Stimulated activated memory B cell treated with anti-CD40 and anti-IgM and Interleukin-4, amounts not matched to agents 10 μg/mL and 1 μg/mL and 100 μg/mL, for 72 hours (primary cell): Measurements from ENCODE around the gene DPP10.

ENCODE experiments used
- ATAC-seq: fragments of 150-1000 bp; cut with Tn5 transposase; 2 replicates; pipeline ENCODE4 v1.10.0; 2021
- H3K27ac Mint-ChIP-seq: one replicate; pipeline ENCODE4 v1.8.0; 2022; ENCODE audit warnings: mild to moderate bottlenecking, mixed read lengths
- H3K27me3 Mint-ChIP-seq: one replicate; pipeline ENCODE4 v1.8.0; 2022; ENCODE audit warnings: mixed read lengths
- H3K36me3 Mint-ChIP-seq: one replicate; pipeline ENCODE4 v1.8.0; 2022; ENCODE audit warnings: mixed read lengths
- H3K4me1 Mint-ChIP-seq: one replicate; pipeline ENCODE4 v1.8.0; 2022; ENCODE audit warnings: mixed read lengths
- H3K4me3 Mint-ChIP-seq: one replicate; pipeline ENCODE4 v1.8.0; 2022; ENCODE audit warnings: mild to moderate bottlenecking, moderate library complexity, mixed read lengths
- H3K9me3 Mint-ChIP-seq: one replicate; pipeline ENCODE4 v1.8.0; 2022; ENCODE audit warnings: mixed read lengths

DPP10 gene

DNA sequence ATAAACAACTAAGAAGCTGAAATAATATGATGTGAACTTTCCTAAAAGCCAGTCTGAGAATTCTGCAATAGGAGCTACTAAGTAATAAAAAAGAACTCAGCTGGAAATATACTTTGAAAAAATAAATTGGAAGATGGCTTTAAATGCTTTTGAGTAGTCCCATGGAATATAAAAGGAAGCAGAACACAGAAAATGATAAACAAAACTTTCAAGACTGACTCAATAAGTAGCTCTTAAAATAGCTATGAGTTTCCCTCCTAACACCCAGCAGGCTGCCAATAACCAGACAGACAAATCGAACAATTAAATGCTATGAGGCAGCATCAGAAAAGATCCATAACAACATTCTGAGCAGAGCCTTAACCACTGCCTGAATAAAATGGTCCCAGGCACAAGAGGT lies 319.9 kb downstream of the DPP10 start:
- Mint-ChIP-seq H3K9me3 (peaks cover 4% of the 10 kb centered on the region), H3K36me3 (no peaks in the 10 kb centered on the region), H3K27ac (no peak overlapping the region), H3K4me1 (no peaks in the 10 kb centered on the region), H3K4me3 (no peak overlapping the region), H3K27me3 (no peaks in the 10 kb centered on the region)
- ATAC-seq: no peak

DNA sequence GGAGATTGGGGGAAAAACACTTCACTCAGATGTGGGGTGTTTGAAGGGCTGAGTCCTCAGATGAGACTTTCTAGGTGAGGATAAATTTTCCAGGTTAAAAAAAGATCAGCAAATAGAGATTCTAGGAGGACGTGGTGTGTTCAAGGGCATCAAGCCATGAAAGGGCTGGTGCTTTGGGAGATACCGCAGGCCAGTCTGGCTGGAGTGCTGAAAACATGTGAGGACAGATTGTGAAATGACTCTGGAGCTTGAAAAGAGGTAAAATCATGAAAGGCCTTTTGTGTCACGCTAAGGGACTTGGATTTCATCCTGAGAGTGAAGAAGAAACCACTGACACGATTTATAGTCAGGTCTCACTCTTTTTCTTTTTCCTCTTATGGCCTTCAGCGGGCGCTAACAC lies 320.5 kb downstream of the DPP10 start:
- Mint-ChIP-seq H3K4me1 (no peaks in the 10 kb centered on the region), H3K36me3 (no peaks in the 10 kb centered on the region), H3K9me3 (peaks cover 5% of the 10 kb centered on the region), H3K27ac (no peak overlapping the region), H3K4me3 (no peak overlapping the region), H3K27me3 (no peaks in the 10 kb centered on the region)
- no peak for ATAC-seq

DNA sequence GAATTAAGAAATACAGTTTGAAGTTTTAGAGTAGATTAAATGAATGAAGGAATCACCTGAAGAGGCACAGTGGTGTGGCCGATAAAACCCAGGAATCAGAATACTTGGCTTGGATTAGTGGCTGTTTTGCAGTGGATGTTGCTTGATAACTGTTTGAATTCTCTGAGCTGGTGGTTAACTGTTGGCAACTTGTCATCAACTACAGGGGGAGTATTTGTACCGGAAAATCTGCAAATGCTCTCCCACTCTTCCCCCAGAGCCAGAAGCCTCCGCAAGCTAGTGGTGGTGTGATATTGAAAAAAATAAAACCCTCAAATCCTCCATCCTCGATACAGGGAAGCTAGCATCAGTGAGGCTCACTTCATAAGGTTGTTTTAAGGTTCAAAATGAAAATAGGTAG lies 326.7 kb downstream of the DPP10 start:
- no peak overlapping the region for H3K4me3 Mint-ChIP-seq
- no peaks in the 10 kb centered on the region for H3K36me3 Mint-ChIP-seq
- ATAC-seq: no peak
- H3K9me3 Mint-ChIP-seq: peaks cover 5% of the 10 kb centered on the region
- H3K4me1 Mint-ChIP-seq: no peaks in the 10 kb centered on the region
- no peak overlapping the region for H3K27ac Mint-ChIP-seq
- no peaks in the 10 kb centered on the region for H3K27me3 Mint-ChIP-seq

DNA sequence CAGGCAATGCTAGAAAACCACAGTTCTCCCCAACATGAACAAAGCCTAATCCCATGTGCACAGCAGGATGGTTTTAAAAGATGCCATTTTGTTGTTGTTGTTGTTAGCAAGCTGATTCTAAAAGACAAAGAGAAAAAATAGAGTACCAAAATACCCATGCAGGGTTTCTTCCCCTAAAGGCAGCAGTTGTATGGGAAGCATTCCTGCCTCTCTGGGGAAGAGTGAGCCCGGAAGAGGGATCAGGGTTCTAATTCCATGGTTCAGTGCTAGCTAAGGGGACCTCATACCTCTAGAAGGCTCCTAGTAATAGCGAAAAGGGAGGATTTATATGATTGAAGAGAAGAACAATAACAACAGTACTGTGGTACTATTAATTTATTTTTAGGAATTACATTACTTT lies 327.6 kb downstream of the DPP10 start:
- Mint-ChIP-seq H3K9me3 (peaks cover 5% of the 10 kb centered on the region), H3K4me3 (no peak overlapping the region), H3K27me3 (no peaks in the 10 kb centered on the region), H3K27ac (no peak overlapping the region), H3K4me1 (no peaks in the 10 kb centered on the region), H3K36me3 (no peaks in the 10 kb centered on the region)
- no peak for ATAC-seq

DNA sequence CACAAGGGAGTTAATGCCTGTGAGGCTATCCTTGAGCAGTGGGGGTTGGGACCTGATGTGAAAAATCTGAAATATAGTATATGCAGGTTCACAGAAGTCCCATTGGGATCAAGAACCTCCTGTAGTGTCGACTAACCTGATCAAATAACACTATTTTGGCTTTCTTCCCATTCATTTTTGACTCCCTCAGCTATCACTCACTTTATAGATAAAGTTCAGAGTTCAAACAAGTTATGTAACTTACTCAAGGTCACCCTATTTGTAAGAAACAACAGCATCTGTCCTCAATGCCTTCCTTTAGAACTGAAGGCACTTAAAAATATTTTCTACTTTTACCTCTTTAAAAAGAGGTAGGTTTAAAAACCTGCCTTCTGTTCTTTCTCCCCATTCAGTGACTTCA lies 341.6 kb downstream of the DPP10 start:
- Mint-ChIP-seq H3K36me3 (no peaks in the 10 kb centered on the region), H3K4me1 (no peaks in the 10 kb centered on the region), H3K27me3 (no peaks in the 10 kb centered on the region), H3K27ac (no peak overlapping the region), H3K4me3 (no peak overlapping the region), H3K9me3 (no peaks in the 10 kb centered on the region)
- no peak for ATAC-seq

DNA sequence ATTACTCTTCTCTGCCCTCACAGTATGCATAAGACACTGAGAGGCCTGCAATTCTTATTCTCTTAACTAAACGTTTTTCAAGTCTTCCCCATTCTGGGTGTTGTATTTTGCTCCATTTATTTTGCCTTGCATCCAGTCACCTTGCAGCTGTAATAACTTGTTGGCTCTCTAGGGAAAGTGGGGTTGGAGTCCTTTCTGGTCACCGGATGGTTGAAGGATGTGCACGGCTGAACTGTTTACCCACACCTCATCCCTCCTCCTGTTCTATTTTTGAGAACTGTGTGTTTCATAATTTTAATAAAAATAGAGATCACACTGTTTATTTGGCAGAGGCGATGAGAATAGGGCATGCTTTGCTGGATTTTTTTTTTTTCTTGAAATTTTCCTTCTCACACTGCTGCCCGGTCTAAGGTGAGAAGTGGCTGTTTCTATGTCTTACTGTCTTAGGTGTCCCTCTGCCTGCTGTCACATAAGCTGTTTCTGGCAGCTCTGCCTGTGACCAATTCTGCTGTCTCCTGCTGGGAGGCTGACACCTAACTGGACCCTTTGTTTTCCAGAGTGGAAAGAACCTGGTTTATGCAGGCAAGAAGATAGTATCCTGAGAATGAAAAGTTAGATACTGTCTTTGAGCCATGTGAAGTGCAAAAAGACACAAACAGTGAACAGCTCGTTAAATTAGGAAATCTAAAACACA lies 342.6 kb downstream of the DPP10 start:
- H3K4me3 Mint-ChIP-seq: no peak overlapping the region
- ATAC-seq: no peak

DNA sequence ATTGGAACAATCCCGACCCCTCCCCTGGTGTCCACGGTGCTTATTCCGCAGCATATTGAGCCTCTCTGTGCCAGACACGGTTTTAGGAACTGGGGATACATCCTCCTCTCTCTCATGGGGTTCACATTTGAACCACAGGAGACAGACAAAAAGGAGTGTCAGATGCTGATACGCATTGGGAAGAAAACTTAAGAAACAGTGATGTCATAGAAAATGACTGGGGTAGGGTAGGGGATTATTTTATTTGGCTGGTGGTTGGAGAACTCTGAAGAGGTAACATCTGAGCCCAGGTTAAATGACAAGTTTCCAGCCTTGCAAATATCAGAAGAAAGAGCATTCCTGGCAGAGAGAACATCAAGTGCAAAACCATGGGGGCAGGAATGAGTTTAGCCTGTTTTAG lies 344.5 kb downstream of the DPP10 start:
- Mint-ChIP-seq H3K4me3 (no peak overlapping the region), H3K9me3 (no peaks in the 10 kb centered on the region), H3K27ac (no peak overlapping the region), H3K27me3 (no peaks in the 10 kb centered on the region), H3K36me3 (no peaks in the 10 kb centered on the region), H3K4me1 (no peaks in the 10 kb centered on the region)
- no peak for ATAC-seq

More for the DNA sequence above, 342.6 kb downstream of the DPP10 start:
- no peaks in the 10 kb centered on the region for H3K9me3 Mint-ChIP-seq
- no peaks in the 10 kb centered on the region for H3K36me3 Mint-ChIP-seq
- H3K27me3 Mint-ChIP-seq: no peaks in the 10 kb centered on the region
- no peaks in the 10 kb centered on the region for H3K4me1 Mint-ChIP-seq
- no peak overlapping the region for H3K27ac Mint-ChIP-seq

DNA sequence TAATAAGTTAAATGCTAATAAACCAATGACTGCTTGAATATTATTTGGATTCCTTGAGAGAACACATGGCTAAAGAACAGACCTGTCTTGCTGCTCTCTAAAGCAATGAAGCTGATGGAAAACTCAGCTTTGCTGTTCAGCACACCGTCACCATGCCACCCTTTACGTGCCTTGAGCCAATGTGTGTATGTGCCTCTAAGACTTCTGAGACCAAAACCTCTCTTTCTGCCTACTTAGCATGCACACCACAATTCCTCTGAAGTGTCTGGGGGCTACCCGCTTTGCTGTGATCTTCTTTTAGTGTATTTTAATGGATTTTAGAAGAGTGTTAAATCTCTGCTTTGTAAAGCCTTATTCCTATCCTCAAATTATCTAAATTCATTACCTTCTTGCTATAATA lies 345.0 kb downstream of the DPP10 start:
- Mint-ChIP-seq H3K4me1 (no peaks in the 10 kb centered on the region), H3K27me3 (no peaks in the 10 kb centered on the region), H3K9me3 (no peaks in the 10 kb centered on the region), H3K27ac (no peak overlapping the region), H3K4me3 (no peak overlapping the region), H3K36me3 (no peaks in the 10 kb centered on the region)
- no peak for ATAC-seq

DNA sequence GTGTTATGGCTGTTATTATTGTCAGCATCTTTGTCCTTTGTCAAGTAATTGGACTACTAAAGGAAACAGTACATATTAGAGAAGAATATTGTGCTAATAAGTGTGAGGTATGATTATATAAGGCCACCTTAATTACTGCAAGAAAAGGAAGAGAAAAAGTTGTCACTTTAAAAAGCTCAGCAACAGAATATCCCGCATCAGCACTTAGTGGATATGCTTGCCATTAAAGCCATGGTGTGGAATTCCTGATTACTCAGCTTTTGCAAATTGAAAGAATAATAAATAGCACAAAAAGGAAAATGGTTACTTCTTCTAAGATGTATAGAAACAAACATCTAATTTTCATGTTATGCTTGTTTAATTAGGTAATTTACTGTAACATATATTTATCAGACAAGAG lies 347.5 kb downstream of the DPP10 start:
- Mint-ChIP-seq H3K4me1 (no peaks in the 10 kb centered on the region), H3K27ac (no peak overlapping the region), H3K9me3 (peaks cover 3% of the 10 kb centered on the region), H3K27me3 (no peaks in the 10 kb centered on the region), H3K36me3 (no peaks in the 10 kb centered on the region), H3K4me3 (no peak overlapping the region)
- no peak for ATAC-seq

DNA sequence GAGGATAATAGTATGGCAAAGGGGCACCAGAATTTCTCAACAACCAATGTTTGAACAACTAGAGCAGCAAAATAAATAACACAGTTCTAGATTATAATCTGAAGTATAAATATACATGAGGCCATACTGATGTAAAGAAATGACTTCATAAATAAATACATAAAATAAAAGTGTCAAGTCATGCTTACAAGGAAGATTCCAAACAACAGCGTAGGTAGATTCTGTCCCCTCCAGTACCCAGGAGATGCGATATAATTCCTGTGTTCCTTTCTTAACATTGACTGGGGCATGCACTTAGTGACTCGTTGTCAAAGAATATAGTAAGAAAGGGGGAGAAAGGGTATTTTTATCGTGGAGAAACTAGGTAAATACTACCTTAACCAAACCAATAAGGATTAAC lies 355.1 kb downstream of the DPP10 start:
- no peak for ATAC-seq
- H3K9me3 Mint-ChIP-seq: peaks cover 3% of the 10 kb centered on the region
- H3K4me1 Mint-ChIP-seq: no peaks in the 10 kb centered on the region

DNA sequence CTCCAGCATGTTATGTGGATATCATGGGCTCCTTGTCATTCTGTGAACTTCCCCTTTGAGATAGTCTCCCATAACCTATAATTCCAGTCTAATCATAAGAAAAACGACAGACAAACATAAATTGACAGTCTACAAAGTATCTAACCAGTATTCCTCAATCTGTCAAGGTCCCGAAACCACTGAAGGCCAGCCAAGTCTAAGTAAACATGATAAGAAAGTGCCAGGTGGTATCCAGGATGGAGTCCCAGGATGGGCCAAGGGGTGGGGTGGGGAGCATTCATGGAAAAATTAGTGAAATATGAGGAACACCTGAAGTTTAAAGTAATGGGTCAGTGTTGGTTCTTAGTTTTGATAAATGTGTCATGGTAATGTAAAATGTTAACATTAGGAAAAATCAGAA lies 355.5 kb downstream of the DPP10 start:
- H3K27ac Mint-ChIP-seq: no peak overlapping the region

More for the DNA sequence above, 355.1 kb downstream of the DPP10 start:
- Mint-ChIP-seq H3K36me3 (no peaks in the 10 kb centered on the region), H3K27me3 (no peaks in the 10 kb centered on the region), H3K27ac (no peak overlapping the region), H3K4me3 (no peak overlapping the region)

DNA sequence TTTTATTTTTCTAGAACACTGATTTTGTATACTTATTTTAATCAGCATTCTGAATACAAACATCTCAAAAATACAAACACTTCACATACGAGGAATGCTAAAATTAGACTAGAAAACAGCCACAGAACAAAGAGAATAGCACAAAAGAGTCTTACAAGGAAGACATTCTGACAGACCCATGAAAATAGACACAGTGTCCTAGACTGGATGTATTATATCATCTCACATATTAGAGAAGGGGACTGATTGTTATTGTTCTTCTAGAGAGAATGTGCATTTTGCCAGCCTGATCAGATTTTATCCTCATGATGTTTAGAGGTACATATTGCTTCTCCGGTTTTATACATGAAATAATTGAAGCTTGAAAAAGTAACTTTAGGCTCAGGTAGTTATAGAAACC lies 357.9 kb downstream of the DPP10 start:
- no peak for ATAC-seq
- H3K4me1 Mint-ChIP-seq: no peaks in the 10 kb centered on the region
- no peak overlapping the region for H3K27ac Mint-ChIP-seq
- no peaks in the 10 kb centered on the region for H3K27me3 Mint-ChIP-seq
- no peaks in the 10 kb centered on the region for H3K36me3 Mint-ChIP-seq
- no peak overlapping the region for H3K4me3 Mint-ChIP-seq
- peaks cover 4% of the 10 kb centered on the region for H3K9me3 Mint-ChIP-seq

More for the DNA sequence above, 355.5 kb downstream of the DPP10 start:
- Mint-ChIP-seq H3K36me3 (no peaks in the 10 kb centered on the region), H3K4me3 (no peak overlapping the region), H3K9me3 (peaks cover 3% of the 10 kb centered on the region), H3K4me1 (no peaks in the 10 kb centered on the region), H3K27me3 (no peaks in the 10 kb centered on the region)
- ATAC-seq: no peak

DNA sequence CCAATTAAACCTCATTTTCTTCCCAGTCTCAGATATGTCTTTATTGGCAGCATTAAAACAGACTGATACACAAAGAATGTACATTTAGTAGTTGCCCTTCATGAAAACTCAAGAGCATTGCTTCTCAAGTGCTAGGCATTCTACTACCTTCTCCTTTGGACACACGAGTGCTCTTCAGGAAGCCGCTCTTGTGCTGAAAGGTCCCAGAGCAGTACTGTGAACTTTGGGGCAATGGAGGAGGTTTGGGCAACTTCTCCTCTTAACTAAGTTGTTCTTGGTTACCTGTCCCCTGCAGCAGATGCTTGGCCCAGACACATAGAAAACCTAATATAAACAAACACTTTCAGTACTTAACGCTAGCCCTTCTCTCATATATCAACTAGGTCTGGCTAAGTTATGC lies 362.8 kb downstream of the DPP10 start:
- Mint-ChIP-seq H3K27me3 (no peaks in the 10 kb centered on the region), H3K4me1 (no peaks in the 10 kb centered on the region), H3K36me3 (no peaks in the 10 kb centered on the region)

DNA sequence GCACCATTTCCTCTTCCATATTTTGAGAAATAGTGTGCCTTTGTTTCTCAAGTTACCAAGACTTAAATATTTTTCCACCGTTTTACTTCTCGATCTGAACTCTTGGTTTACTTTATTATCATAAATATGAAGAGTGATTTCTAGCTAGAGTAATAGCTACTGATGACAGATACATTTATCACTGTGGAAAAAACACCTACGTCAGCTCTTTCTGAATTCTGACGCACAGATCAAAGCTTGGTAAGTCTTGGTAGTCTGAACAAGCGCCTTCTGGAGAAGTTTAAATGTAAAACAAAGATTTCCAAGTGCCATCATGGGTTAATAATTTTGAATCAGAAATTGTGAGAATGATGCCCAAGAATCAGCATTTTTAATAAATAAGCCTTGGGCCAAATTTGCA lies 367.7 kb downstream of the DPP10 start:
- peaks cover 3% of the 10 kb centered on the region for H3K9me3 Mint-ChIP-seq
- no peak overlapping the region for H3K27ac Mint-ChIP-seq
- H3K4me3 Mint-ChIP-seq: no peak overlapping the region
- H3K4me1 Mint-ChIP-seq: no peaks in the 10 kb centered on the region
- no peaks in the 10 kb centered on the region for H3K36me3 Mint-ChIP-seq
- ATAC-seq: no peak
- no peaks in the 10 kb centered on the region for H3K27me3 Mint-ChIP-seq

More for the DNA sequence above, 362.8 kb downstream of the DPP10 start:
- Mint-ChIP-seq H3K9me3 (peaks cover 6% of the 10 kb centered on the region), H3K27ac (no peak overlapping the region), H3K4me3 (no peak overlapping the region)
- ATAC-seq: no peak

DNA sequence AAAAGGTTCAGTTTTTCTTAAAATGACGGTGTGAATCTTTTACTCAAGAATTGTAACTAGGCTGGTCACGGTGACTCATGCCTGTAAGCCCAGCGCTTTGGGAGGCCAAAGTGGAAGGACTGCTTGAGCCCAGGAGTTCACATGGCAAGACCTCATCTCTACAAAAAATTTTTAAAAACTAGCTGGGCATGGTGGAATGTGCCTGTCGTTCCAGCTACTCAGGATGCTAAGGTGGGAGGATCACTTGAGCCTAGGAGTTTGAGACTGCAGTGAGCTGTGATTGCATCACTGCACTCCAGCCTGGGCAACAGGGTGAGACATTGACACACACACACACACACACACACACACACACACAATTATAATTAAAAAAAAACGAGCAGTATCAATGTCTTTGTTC lies 369.8 kb downstream of the DPP10 start:
- H3K36me3 Mint-ChIP-seq: no peaks in the 10 kb centered on the region
- no peaks in the 10 kb centered on the region for H3K4me1 Mint-ChIP-seq
- ATAC-seq: no peak
- no peaks in the 10 kb centered on the region for H3K27me3 Mint-ChIP-seq
- H3K27ac Mint-ChIP-seq: no peak overlapping the region
- H3K9me3 Mint-ChIP-seq: no peaks in the 10 kb centered on the region
- H3K4me3 Mint-ChIP-seq: no peak overlapping the region

DNA sequence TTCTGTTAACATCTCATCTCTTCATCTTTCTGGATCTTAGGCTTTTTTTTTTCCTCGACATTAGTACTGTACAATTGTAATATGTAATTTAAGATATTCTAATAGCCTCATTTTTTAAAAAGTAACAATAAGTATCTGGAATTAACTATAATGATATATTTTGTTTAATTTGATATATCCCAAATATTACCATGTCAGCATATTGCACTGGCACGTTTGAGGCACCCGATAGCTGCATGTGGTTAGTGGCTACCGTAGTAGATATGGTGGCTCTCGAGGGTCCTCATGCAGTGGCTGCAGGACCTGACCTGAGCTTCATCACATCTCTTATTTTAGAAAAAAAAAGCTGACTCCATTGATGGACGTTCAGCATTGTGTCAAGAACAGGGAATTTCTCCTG lies 371.9 kb downstream of the DPP10 start:
- Mint-ChIP-seq H3K4me3 (no peak overlapping the region), H3K27me3 (no peaks in the 10 kb centered on the region), H3K4me1 (no peaks in the 10 kb centered on the region), H3K9me3 (no peaks in the 10 kb centered on the region), H3K27ac (no peak overlapping the region), H3K36me3 (no peaks in the 10 kb centered on the region)
- ATAC-seq: no peak

DNA sequence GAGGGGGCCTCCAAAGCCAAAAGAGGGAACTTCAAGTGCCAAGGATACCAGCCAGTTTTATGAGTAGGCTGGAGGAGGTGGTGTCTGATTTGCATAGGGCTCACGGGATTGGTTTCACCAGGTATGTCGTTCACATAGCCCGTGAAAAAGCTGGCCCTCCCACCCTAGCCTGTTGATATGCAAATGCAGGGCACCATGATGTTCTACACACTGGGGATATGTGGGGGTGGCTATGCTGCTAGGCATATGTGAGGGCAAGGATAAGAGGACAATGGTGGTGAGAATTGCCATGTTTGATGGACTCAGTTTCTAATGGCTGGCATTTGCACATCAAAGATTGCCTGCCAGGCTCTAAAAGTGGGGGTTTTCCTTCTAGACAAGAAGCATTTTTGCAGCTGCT lies 378.6 kb downstream of the DPP10 start:
- H3K4me1 Mint-ChIP-seq: no peaks in the 10 kb centered on the region
- H3K9me3 Mint-ChIP-seq: no peaks in the 10 kb centered on the region
- ATAC-seq: no peak
- H3K4me3 Mint-ChIP-seq: no peak overlapping the region
- no peaks in the 10 kb centered on the region for H3K36me3 Mint-ChIP-seq
- H3K27me3 Mint-ChIP-seq: no peaks in the 10 kb centered on the region
- no peak overlapping the region for H3K27ac Mint-ChIP-seq
